GM21737 (cell line): ENCODE results near the gene ADSS2.
"Not testable (repeated sequence)": the region's sequence is repeated elsewhere in the genome, so short reads cannot be mapped to it uniquely, and the experiment has no call there.

Experiments used
- ATAC-seq: cut with Tn5 transposase; IDR thresholded peaks from one replicate; pipeline ENCODE4 v1.9.1; 2021; ENCODE audit warnings: mild to moderate bottlenecking, moderate library complexity; ENCODE audit not compliant: unreplicated experiment

The ADSS2 gene

GRCh38 chr1:244400974-244401373, 50.7 kb downstream of the ADSS2 start:
- ATAC-seq: no peak

DNA sequence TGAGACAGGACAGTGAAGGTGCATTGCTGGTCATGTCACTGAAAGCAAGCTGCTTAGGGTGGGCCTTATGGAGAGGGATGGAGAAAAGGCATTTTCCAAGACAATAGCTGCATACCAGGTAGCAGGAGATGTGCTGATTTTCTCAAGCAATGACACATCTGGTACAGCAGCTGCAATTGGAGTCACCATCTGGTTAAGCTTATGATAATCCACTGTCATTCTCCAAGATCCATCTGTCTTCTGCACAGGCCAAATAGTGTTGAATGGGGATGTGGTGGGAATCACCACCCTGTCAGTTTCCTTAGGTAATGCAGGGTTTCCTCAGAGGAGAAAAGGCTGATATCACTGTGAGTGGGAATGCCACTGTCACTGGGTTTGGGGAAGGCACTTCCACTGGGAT, 54.6 kb downstream of the ADSS2 start:
- no peak for ATAC-seq

DNA sequence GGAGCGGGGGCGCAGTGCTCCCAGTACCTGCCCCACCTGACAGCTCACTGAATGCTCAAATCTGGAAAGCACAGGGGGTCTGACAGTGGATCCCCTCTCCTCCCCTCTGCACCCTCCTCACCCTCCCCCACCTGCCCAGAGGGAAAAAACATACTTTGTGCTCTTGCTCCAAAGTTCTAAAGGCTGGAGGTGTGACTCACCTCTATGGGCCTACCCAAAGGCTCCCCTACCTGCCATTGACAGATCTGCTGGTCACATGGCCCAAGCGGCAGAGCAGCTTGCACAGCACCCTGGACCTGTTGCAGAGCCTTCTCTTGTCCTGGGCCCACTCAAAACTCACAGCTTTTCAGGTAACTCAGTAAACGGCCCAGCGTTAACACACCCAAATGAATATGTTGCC, 55.7 kb downstream of the ADSS2 start:
- ATAC-seq: no peak

DNA sequence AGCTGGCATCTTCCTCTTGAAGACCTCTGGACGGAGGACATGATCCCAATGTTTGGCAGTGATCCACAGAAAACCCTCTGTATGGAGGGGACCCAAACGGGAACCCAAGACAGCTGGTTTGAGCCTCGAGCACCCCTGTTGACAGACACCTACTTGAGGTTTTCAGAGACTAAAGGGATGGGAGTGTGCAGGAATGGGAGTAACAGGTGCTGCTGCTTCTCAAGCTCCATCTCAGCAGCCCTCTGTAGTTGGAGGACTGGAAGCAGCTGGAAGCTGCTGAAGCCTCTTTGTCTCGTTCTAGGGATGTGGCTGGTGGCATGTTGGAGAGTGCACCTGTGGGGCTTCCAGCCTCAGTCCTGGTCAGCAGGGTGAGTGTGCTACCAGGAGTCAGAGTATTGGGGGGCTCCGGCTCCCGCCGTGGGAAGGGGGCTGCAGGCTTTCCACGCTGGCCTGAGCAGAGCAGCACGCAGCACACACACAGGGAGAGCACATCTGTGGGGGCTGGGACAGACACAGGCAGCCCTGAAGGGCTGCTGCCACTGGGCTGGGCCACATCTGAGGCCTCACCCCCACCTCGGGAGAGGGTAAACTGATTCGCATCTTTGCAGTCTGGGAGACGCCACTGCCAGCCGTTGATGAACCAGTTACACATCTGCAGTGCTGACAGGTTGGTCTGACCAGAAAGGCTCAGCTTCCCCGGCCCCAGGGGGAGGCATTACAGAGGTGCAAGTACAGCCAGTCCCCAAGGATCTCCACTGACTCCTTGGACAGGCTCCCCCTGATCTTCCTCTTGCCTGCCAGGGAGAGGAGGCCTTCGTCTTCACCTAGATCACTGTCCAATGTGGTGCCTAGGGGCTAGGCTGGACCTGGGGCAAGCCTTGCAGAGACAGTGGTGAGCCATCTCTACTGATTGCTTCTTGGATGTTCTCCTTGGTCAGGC, 56.6 kb downstream of the ADSS2 start:
- no peak for ATAC-seq

DNA sequence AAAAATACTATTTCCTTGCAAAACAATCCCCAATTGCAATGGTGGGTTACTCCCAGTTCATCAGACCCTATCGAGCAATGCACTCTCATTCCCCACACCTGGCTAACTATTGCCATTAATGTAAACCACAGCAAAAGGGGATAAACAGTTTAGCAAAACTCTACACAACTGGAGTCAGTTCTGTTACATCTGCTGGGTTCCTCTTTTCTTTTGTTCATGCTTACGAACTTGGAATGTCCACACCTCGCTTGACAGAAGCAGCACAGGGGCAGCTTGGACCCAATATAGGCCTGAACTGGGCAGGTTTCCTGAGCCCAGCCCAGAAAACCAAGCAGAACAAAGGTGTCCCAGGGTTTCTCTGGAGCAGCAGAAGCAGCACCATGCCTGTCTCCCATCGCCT, 57.4 kb downstream of the ADSS2 start:
- no peak for ATAC-seq

- ATAC-seq: no peak
Measured at GRCh38 chr1:244393604-244394176, 58.0 kb downstream of the ADSS2 start.

DNA sequence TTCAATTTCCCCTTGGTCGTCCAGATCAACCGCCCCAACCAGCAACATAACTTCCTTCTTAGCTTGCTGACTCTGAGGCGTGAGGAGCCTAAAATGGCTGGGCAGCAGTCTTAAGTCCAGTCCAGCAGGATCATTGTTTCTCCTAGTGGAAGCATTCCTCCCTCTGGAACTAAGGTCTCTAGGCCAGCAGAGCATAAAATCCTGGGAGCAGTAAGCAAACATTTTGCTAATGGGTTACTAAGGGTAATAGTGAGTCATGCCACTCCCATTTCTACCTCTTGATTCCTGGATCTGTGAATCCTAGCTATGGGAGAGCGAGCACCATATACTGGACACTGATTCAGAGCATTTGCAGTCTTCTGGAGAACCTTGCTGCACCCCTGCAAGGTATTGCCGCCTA, 59.9 kb downstream of the ADSS2 start:
- no peak for ATAC-seq

- ATAC-seq: no peak
Measured at GRCh38 chr1:244388961-244389360, 62.7 kb downstream of the ADSS2 start.

DNA sequence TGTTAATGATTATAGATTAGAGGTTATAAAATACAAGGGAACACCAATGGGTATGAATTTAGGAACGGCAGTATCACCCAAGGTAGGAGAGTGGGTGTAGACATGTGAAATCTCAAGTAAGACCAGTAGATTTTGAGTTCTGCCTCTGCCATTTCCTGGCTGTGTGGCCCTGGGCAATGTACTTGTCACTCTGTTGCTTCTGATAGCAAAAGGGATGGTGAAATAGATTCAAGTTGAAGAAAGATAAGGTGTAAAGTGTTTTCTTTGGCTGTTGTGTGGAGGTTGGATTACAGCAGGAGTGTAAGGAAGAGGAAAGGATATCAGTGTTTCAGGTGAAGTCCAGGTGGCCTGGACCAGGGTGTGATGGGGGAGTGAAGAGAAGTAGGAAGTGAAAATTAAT, 64.3 kb downstream of the ADSS2 start:
- no peak for ATAC-seq

DNA sequence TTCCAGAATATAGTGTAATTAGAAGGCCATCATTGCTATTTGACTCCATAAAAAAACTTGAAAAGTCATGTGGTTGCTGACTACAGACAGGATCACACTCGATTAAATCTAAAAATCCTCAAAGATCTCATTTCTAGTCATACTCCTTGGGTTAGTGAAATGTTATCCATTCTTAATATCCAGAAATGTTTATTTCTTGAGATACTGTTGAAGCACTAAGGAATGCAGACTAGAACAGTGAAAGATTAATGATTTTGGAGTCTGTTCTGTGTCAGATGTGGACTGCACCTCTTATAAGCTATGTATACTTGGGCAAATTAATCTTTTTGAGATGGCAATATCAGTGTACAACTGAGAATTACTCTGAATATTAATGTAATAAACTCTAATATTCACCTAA, 65.1 kb downstream of the ADSS2 start:
- ATAC-seq: no peak

GRCh38 chr1:244384066-244384465, 67.6 kb downstream of the ADSS2 start:
- ATAC-seq: no peak

DNA sequence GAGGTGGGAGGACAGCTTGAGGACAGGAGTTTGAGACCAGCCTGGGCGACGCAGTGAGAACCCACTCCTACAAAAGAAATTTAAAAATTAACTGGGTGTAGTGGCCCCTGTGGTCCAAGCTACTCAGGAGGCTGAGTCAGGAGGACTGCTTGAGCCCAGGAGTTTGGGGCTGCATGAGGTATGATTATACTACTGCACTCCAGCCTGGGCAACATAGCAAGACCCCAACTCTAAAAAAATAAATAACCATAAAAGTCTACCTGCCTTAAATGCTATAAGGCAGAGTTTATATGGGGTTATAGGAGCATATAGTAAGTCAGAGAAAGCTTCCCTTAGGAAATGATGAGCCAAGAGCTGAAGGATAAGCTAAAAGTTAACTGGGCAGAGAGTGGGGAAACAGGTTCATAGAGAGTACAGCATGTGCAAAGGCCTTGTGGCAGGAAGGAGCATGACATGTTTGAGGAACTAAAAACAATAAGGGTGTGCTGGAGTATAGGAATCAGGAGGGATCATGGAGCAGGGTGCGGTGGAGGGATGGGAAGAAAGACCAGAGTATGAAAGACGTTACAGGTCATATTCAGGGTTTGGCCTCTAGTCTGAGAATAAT, 68.3 kb downstream of the ADSS2 start:
- ATAC-seq: no peak

- ATAC-seq: no peak
Measured at GRCh38 chr1:244381878-244382565, 69.7 kb downstream of the ADSS2 start.

DNA sequence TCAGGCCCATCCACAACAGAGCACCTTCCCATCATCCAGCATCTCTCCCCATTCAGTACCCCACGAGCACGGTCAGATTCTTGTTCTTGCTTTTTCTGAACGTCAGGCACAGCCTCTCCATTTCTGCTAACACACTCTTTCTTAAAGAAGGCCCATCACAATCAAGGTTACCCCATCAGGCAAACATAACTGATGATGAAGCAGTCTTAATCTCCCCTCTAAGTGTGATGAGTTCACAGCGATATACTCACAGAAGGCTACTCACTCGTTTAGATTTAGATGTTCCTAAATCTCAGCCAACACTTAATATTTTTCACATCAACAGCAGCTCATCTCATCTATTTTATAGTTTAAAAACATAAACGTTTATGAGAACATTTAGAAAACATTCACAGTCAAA, 75.6 kb downstream of the ADSS2 start:
- ATAC-seq: no peak

DNA sequence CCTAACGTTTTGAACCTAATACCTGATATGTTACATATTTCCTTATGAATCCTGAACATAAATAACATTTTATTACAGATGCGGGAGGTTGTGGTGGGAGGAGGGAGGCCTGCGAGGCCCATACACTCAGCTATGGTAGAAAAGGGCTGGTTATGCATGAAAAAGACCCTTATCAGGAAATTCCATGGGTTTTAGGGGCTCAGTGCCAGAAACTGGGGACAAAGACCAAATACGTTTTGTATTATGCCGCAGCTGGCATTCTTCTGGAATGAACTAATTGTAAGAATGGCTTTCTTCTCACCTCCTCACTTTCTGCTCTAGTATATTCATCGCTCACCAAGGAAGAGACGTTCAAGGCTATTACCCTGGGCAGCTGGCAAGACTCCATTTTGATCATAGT, 76.7 kb downstream of the ADSS2 start:
- ATAC-seq: no peak

- ATAC-seq: not testable (repeated sequence)
Measured at GRCh38 chr1:244374484-244374883, 77.2 kb downstream of the ADSS2 start.

- ATAC-seq: no peak
Measured at GRCh38 chr1:244371242-244372141, 80.2 kb downstream of the ADSS2 start.

GRCh38 chr1:244370060-244370637, 81.6 kb downstream of the ADSS2 start:
- ATAC-seq: no peak

DNA sequence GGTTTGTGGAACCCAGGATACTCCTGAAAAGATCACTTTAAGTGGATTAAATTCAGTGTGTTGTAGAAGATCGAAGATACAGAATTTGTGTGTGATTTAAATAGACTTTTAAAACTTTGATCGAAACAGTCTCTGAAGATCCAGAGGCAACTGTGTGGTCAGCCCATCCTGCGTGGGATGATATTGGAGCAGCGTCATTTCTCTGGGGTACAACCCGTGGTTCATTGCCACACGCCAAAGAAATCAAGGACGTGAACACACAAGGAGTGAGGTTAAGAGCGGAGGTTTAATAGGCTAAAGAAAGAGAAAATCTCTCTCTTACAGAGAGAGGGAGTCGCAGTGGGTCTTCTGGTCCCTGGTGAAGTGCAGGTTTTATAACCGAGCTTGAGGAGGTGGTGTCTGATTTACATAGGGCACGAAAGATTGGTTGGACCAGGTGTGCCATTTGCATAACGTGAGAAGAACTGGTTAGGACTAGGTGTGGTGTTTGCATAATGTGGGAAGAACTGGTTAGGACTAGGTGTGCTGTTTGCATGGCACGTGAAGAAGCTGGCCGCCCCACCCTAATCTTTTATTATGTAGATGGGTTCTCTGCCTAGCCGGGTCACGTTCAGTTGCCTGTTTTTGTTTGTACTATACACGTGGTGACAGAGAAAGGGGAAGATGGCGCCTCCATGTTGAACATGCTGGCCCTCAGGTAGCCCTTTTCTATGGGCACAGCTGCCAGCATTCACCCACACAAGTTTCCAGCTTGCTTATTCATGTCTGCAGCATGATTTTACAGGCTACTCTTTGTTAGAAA, 82.3 kb downstream of the ADSS2 start:
- no peak for ATAC-seq
